ENCODE data around the gene DENND1A.

DENND1A gene

DNA sequence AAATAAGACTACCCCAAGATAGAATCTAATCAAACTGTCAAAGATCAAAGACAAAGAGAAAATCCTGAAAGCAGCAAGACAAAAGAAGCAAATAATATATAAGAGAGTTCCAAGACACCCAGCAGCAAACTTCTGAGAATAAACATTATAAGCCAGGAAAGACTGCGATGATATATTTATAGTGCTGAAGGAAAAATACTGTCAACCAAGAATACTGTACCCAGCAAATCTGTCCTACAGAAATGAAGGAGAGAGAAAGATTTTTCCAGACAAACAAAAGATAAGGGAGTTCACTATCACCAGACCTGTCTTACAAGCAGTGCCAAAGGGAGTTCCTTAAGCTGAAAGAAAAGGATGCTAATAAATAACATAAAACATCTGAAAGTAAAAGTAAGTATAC lies 227.4 kb downstream of the DENND1A start:
- H3K4me3 ChIP-seq (ENCODE audit: control insufficient read depth, low read depth, low read length) = no peak overlapping the region
- TF ChIP-seq, protein P1, sequence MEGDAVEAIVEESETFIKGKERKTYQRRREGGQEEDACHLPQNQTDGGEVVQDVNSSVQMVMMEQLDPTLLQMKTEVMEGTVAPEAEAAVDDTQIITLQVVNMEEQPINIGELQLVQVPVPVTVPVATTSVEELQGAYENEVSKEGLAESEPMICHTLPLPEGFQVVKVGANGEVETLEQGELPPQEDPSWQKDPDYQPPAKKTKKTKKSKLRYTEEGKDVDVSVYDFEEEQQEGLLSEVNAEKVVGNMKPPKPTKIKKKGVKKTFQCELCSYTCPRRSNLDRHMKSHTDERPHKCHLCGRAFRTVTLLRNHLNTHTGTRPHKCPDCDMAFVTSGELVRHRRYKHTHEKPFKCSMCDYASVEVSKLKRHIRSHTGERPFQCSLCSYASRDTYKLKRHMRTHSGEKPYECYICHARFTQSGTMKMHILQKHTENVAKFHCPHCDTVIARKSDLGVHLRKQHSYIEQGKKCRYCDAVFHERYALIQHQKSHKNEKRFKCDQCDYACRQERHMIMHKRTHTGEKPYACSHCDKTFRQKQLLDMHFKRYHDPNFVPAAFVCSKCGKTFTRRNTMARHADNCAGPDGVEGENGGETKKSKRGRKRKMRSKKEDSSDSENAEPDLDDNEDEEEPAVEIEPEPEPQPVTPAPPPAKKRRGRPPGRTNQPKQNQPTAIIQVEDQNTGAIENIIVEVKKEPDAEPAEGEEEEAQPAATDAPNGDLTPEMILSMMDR (conservative IDR thresholded peaks at IDR 0.05; ENCODE audit: control insufficient read depth, insufficient read depth, low read depth, low read length) = no peak
- DNase-seq (ENCODE audit: low read depth) = no peak

DNA sequence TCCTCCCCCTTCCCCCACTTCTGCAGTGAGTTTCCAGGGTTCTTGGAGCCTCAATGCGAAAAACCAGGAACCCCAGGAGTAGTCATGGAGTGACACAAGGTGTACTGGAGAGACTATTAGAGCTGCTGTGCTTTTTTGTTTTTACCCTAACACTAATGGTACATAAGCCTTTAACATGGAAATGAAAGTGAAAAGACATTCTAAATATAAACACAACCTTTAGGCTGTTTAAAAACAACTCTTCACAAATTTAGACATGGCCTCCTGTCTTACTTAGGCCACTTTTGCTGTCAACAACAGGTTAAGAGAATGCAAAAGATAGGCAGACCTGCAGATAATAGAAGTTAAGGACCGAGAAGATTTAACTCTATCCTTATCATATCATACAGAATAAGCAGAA lies 232.2 kb downstream of the DENND1A start:
- no peak overlapping the region for H3K4me3 ChIP-seq (ENCODE audit: control insufficient read depth, low read depth, low read length)
- TF ChIP-seq, protein P1 (conservative IDR thresholded peaks at IDR 0.05; ENCODE audit: control insufficient read depth, insufficient read depth, low read depth, low read length) = no peak
- no peak for DNase-seq (ENCODE audit: low read depth)

DNA sequence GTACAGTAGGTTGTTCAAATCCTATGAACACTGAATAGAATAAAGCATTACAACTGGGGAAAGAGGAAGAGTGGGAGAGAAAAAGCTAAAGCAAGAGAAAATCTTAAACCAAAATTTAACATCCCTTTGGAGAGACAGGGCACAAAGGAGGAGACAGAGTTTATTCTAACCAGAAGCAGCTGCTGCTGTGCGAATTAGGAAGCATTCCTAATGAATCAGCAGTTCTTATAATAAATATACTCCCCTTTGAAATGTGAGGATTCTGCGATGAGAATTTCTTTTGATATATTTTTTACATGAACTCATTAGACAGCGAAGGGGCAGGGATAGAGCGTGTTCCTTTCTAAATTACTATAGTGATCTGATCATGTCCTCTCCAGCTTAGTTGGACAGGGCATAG lies 233.4 kb downstream of the DENND1A start:
- no peak overlapping the region for H3K4me3 ChIP-seq (ENCODE audit: control insufficient read depth, low read depth, low read length)
- peak; percentile 24 for DNase-seq (ENCODE audit: low read depth)
- TF ChIP-seq, protein P1 (conservative IDR thresholded peaks at IDR 0.05; ENCODE audit: control insufficient read depth, insufficient read depth, low read depth, low read length) = no peak

DNA sequence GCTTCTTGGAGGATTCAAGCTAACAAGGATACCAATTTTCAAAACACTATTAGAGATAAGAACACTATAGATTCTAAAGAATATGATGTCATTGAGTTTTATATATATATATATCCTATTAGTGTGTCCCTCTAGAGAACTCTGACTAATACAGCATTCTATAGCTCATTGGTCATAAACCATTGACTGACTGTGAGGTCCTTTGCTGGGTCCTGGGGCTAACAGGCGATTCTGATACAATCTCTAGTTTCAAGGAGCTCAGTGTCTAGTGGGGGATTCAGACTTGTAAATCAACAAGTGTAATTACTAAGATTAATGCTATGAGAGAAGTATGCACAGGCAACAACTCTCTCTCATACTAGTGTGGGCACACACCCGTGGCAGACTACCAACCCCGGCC lies 234.5 kb downstream of the DENND1A start:
- TF ChIP-seq, protein P1 (conservative IDR thresholded peaks at IDR 0.05; ENCODE audit: control insufficient read depth, insufficient read depth, low read depth, low read length) = no peak
- DNase-seq (ENCODE audit: low read depth) = peak; percentile 15
- H3K4me3 ChIP-seq (ENCODE audit: control insufficient read depth, low read depth, low read length) = no peak overlapping the region

DNA sequence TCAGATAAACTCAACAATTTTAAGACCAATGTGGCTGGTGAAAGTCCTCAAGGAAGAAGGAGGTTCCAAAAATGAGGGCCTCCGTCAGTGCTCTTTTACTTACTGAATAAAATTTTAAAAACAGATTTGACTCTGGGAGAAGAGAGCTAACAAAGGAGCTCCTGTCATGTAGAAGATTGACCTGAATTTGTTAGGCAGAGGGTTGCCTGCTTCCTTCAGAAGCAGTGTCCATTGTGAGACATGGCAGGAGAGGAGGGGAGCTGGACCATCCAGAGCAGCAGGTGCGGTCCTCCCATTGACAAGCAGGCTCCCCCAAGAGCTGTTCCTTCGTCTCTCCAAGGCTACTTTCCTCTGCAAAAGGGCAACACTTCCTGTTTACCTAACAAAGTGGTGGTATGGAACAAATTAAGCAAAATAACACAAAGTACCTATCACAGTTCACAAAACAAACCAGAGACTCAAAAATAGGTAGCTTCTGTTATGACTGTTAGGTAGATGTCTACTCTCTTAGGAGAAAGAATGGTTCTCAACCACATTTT lies 238.1 kb downstream of the DENND1A start:
- TF ChIP-seq, protein P1 (conservative IDR thresholded peaks at IDR 0.05; ENCODE audit: control insufficient read depth, insufficient read depth, low read depth, low read length) = no peak
- DNase-seq (ENCODE audit: low read depth) = no peak
- no peak overlapping the region for H3K4me3 ChIP-seq (ENCODE audit: control insufficient read depth, low read depth, low read length)

DNA sequence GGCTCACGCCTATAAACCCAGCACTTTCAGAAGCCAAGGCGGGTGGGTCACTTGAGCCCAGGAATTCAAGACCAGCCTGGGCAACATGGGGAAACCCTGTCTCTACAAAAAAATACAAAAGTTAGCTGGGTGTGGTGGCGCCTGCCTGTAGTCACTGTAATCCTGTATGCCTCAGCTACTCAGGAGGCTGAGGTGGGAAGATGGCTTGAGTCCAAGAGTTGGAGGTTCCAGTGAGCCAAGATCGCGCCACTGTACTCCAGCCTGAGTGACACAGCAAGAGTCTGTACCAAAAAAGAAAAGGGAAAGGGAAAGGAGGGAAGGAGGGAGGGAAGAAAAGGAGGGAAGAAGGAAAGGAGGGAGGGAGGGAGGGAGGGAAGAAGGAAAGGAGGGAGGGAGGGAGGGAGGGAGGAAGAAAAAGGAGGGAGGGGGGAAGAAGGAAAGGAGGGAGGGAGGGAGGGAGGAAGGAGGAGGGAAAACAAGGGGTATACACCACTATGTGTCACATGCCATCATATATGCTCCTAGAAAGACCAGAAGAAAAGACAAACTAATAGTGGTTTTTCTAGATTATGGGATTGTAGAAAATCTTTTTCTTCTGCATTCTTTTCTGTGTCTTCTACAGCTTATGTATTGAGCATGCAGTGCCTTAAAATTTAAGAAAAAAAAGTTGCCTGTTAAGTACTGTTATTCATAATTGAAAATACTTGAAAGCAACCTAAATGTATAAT lies 240.1 kb downstream of the DENND1A start:
- TF ChIP-seq, protein P1 (conservative IDR thresholded peaks at IDR 0.05; ENCODE audit: control insufficient read depth, insufficient read depth, low read depth, low read length) = no peak
- DNase-seq (ENCODE audit: low read depth) = no peak

More for the DNA sequence above, 240.1 kb downstream of the DENND1A start:
- H3K4me3 ChIP-seq (ENCODE audit: control insufficient read depth, low read depth, low read length) = no peak overlapping the region
